VCaP (cell line): ENCODE data around the gene SYTL2.

Experiments used
- H3K27ac ChIP-seq: fragments of 450-650 bp; 2 replicates; pipeline ENCODE4 v1.5.1; 2017
- TF ChIP-seq, protein P1 (sequence below): fragments of 450-650 bp; conservative IDR thresholded peaks from 2 replicates; pipeline ENCODE4 v1.5.1; 2017; ENCODE audit warnings: mild to moderate bottlenecking, moderate library complexity

The SYTL2 gene

GRCh38 chr11:85704967-85705366, 106.0 kb downstream of the SYTL2 start:
- TF ChIP-seq, protein P1, sequence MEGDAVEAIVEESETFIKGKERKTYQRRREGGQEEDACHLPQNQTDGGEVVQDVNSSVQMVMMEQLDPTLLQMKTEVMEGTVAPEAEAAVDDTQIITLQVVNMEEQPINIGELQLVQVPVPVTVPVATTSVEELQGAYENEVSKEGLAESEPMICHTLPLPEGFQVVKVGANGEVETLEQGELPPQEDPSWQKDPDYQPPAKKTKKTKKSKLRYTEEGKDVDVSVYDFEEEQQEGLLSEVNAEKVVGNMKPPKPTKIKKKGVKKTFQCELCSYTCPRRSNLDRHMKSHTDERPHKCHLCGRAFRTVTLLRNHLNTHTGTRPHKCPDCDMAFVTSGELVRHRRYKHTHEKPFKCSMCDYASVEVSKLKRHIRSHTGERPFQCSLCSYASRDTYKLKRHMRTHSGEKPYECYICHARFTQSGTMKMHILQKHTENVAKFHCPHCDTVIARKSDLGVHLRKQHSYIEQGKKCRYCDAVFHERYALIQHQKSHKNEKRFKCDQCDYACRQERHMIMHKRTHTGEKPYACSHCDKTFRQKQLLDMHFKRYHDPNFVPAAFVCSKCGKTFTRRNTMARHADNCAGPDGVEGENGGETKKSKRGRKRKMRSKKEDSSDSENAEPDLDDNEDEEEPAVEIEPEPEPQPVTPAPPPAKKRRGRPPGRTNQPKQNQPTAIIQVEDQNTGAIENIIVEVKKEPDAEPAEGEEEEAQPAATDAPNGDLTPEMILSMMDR: no peak
- no peak overlapping the region for H3K27ac ChIP-seq

DNA sequence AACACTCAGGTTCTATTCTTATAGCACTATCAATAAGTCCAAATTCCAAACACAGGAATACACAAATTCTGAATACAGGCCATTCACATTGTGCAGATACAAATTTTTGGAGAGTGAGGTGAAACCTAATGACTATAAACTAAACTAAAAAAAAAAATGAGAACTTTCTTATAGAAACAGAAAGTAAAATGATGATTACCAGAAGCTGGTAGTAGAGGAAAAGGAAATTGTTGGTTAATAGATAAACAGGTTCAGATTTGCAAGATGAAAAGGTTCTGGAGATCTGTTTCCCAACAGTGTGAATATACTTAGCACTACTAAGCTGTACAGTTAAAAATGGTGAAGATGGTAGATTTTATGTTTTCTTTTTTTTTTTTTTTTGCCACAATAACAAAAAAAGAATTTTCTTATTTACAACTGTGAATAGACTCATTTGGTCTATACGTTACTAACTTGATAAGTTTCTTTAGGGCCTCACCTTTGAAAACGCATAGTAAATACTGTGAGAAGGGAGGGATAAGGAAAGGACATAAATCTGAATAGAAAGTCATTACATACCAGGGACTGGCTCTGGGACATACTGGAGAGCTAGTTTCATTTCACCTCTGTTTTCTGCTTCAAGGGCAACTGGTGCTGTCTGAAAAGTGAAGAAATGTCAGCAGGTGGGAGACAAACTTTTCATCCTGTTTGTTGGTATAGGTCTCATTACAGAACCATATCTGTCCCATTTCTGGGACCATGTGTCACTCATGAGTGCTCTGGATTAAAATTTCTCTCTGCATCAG, 110.8 kb downstream of the SYTL2 start:
- TF ChIP-seq, protein P1: no peak
- no peak overlapping the region for H3K27ac ChIP-seq

GRCh38 chr11:85698195-85698594, 112.7 kb downstream of the SYTL2 start:
- no peak overlapping the region for H3K27ac ChIP-seq
- TF ChIP-seq, protein P1: no peak

- TF ChIP-seq, protein P1: no peak
- no peak overlapping the region for H3K27ac ChIP-seq
Observed at GRCh38 chr11:85697747-85698146, 113.2 kb downstream of the SYTL2 start.

GRCh38 chr11:85695546-85695945, 115.4 kb downstream of the SYTL2 start:
- H3K27ac ChIP-seq: peak overlapping the region; percentile 21; the same call in 1 of the 2 replicates
- TF ChIP-seq, protein P1: no peak

DNA sequence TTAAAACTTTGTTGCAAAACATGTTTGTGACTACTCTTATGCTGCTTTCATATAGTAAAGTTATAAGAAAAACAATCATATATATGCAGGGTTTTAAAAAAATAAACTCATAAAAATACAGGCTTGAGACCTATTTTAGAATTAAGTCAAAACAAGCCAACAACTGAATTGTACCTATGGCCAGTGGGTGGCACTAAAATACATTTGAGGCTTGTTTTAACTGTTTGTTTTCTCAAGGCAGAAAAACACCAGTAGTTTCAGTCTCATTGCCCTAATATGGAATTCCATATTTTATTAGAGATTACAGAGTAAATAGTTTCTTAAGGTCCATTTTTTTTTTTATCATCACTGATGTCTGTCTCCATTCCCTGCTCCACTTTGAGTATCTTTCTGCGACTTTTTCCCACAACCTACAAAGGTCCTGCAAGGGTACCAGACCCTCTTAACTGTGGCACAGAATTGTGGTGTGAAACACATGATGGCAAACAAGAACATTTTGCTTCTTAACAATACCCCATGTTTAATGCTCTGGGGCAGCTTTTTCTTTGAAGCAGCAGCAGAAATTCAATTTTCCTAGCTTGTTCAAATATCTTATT, 116.5 kb downstream of the SYTL2 start:
- TF ChIP-seq, protein P1: peak; percentile 82

GRCh38 chr11:85685820-85686459, 125.0 kb downstream of the SYTL2 start, which contains the start of gene CCDC89:
Gene CCDC89, minus strand, starts transcription at chr11:85686195. Its CDS starts 65 bp downstream, at chr11:85686130.
- no peak within 1 kb of the TSS for H3K27ac ChIP-seq
- TF ChIP-seq, protein P1: no peak

More for the DNA sequence above, 116.5 kb downstream of the SYTL2 start:
- H3K27ac ChIP-seq: peak overlapping the region; percentile 21
